Activated naive CD8-positive, alpha-beta T cell treated with anti-CD3 and anti-CD28 coated beads, Interleukin-2, amount 50 U/mL, for 16 hours (primary cell): ENCODE data around the gene ADO.
A peak's percentile ranks its signal among the peaks of the same experiment; 100 is the strongest.
"Not testable (repeated sequence)": the region's sequence is repeated elsewhere in the genome, so short reads cannot be mapped to it uniquely, and the experiment has no call there.

Experiments
- DNase-seq: peaks from one replicate; pipeline ENCODE4 v3.0.0-alpha.2; 2020; ENCODE audit warnings: low read depth, low spot score

ADO gene

DNA sequence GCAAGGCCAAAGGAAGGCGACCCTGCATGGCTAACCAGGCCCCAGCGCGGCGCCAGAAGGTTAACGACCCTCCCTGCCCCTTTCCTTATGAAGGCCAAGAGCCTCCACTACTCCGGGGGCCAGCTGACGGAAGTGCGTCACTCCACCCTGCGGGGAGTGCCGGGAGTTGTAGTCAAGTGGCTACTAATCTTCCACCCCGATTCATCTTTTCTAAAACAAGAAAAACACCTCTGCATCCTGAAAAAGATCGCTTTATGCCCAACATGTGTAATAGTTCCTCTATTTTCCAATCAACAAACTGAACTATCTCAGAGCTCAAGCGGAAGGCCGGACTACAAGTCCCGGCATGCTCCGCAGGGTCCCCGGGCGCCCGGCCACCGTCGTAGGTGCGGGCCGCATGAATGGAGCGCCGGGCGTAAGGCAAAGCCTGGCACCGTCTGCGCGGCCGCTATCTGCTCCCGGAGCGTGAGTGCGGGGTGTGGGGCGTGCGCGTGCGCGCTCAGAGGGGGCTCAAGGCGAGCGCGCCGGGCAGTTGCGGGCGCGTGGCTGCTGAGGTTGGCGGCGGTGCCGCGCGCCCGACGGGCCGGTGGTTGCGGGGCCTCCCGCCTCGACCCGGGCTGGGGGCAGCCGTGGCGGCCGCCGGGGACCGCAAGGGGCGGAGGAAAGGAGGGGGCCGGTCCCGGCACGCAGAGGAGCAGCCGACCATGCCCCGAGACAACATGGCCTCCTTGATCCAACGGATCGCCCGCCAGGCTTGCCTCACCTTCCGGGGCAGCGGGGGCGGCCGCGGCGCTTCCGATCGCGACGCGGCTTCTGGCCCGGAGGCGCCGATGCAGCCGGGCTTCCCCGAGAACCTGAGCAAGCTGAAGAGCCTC, at the start of gene ADO:
Gene ADO, plus strand, starts transcription at position 365 of the 875 bp plus-strand sequence. Its CDS starts 340 bp downstream, at position 705.
- peak; percentile 68 for DNase-seq

GRCh38 chr10:62754963-62755362, 49.6 kb upstream of the ADO start:
- no peak for DNase-seq

DNA sequence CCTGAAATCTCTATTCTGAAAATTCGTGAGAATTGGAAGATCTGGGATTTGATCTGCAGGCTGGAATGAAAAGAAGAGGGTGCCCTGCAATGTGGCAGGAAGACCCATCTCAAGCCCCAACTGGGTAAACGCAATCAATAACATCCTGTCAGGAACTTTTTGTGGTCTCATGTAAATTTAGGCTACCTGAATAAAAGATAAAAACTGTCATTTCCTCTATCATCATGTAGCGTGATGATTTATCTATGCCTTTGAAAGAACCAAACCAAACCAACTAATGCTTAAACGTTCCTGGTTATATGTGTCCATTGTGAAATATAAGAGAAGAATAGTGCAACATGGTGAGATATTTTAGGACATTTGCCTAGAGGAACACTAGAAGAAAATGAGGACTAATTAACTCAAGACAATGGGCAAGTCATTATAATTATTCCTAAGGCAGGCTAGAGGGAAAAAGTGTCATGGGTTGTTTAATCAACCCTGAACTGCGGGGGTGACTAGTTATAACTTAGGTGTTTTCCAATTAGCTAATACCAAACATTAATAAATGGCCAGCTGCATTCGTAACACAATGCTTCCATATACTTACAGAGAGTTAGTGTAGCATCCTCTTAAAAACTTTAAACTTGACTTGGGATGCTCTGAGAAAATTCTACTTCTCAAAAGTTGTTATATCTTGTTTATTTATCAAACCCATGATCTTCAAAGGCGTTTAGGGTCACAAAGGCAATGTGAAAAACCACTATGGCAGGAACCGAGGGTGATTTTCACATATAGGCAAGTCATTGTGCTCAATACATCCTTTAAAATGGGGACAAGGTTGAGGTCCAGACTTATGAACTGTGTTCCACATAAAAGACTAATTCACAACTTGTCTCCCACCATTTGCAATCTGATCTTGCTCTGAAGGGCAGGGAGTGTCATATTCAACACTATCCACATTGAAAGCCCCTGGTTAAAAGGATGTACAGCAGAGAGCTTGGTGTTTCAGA, 48.6 kb upstream of the ADO start:
- no peak for DNase-seq

- no peak for DNase-seq
Measured at GRCh38 chr10:62759599-62760175, 44.8 kb upstream of the ADO start.

GRCh38 chr10:62760401-62760800, 44.1 kb upstream of the ADO start:
- DNase-seq = no peak

- no peak for DNase-seq
Measured at GRCh38 chr10:62761115-62761514, 43.4 kb upstream of the ADO start.

DNA sequence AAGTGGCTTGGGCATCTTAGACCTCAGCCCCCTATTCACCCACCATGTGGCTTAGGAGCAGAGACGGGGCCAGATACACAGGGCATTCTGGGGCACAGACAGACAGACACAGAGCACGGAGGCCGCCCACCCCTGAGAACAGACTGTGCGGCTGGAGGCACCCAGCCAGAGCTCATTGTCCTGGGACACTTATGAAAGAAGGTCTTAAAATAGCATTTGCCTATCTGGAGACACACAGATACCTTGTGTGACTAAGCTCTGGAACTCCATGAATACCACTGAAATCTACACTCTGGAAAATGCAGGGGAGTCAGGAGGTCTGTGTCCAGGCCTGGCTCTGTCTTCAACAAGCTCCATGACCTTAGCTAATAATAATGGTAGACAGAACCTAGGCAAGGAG, 41.4 kb upstream of the ADO start:
- no peak for DNase-seq

DNA sequence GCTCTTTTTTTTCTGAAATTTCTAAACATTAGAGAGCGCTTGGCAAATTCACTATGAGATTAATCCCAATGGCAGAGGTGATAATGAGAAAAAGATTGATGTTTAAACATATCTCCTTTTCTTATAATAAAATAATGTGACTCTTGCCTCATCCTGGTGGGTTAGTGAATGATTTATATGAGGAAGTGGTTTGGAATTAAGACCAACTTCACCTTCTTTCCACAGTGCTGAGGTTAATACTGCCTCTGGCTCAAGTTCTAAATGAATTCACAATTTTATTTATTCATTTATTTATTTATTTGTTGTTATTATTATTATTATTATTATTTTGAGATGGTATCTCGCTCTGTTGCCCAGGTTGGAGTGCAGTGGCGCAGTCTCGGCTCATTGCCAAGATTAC, 40.5 kb upstream of the ADO start:
- no peak for DNase-seq

DNA sequence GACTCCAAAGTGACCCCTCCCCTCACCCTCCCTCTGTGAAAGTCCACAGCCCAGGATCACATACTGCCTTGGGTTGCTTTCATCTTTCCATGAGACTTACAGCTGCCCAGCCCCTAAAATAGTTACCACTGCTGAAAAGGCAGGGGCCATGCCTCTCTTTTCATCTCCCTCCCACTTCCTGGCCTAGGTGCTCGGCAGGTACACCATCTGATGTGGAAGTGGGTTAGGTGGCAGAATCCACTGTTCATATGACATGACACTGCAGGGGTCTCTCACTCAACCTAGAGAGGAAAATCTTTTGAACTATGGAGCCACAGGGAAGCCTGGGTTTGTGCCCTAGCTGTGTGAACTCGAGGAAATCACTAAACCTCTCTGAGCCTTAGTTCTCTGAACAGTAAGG, 38.8 kb upstream of the ADO start:
- DNase-seq = no peak

- DNase-seq = no peak
Measured at GRCh38 chr10:62766386-62766785, 38.1 kb upstream of the ADO start.

DNA sequence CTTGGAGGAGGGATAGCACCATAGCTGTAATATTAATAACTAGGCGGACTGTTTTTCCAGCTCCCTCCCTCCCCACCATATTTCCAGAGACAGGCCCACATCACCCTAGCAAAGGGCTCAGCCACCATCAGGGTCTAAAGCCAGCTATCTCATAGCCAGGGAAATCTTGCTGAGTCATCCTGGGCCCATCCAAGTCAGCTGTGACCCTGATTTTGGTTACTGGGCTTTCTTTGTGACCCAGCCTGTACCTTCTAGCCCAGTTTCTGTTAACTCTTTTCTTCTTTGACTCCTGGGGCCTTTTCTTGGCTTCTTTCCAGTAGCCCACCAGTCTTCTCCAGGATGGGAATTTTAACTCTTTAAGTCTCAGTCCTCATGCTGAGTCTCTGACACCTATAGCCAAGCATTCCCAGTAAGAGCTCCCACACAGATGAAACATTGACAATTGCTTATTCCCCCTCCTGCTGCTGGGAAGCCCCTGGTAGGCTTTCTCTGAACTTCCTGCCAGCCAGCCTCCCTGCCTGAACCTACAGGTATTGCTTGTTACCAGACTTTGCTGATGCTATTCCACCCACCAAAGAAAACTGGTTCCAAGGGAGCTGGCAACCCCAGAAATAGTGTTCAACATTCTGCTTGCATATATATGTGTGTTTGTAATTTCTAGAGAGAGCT, 34.8 kb upstream of the ADO start:
- DNase-seq = no peak

DNA sequence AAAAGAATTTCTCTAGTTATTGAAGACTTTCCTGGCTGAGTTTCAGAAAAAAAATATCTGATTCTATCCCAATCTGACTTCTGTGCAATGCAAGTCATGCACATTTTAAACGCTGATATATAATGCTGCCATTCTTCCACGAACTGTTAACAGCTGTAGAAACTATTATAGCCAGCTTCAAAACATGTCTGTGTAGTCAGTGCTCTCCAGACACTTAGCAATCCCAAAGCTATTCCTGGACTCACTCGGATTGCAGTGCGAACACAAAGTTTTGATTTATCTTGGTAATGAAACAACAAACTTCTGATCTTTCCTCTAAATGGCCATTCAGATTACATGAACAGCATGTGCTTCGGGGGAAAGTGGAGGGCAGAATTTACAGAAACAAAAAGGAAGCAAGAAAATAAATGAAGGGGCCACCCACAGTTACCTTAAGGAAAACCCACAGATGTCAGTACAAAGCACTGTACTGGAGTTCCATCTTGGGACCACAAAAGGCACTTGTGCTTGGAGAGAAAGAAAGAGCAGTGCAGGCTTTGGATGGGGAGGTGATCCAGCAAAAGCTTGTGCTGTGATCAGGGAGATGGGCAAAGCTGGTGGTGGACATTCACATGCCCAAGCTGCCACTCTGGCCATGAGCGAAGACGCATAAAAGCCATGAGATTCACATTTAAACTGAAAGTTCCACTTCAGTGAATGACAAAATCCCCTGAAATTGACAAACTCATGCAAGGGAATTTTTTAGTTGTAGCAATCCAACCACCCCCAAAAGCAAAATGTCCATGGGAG, 32.1 kb upstream of the ADO start:
- DNase-seq = no peak

DNA sequence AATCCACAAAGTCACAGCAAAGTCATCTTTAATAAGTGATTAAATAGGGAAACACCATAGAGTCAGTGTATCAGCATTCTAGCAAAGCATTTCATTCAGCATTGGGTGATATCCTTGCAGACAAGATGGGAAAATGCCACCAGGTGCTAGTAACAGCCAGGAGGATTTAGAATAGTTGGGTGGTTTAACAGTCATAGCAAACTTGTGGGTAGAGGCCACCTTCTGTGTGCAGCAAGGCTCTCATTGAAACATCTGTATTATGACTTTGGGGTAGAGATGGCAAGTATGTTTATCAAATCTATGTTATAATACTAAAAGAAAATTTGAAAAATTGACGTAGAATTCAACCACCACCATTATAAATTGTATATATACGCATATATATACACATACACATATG, 26.4 kb upstream of the ADO start:
- no peak for DNase-seq

GRCh38 chr10:62779487-62780248, 24.9 kb upstream of the ADO start:
- DNase-seq = peak; percentile 79

DNA sequence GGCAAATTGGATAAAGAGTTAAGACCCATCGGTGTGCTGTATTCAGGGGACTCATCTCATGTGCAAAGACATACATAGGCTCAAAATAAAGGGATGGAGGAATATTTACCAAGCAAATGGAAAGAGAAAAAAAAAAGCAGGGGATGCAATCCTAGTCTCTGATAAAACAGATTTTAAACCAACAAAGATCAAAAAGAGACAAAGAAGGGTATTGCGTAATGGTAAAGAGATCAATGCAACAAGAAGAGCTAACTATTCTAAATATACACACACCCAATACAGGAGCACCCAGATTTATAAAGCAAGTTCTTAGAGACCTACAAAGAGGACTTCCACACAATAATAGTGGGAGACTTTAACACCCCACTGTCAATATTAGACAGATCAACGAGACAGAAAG, 20.0 kb upstream of the ADO start:
- DNase-seq = not testable (repeated sequence)

DNA sequence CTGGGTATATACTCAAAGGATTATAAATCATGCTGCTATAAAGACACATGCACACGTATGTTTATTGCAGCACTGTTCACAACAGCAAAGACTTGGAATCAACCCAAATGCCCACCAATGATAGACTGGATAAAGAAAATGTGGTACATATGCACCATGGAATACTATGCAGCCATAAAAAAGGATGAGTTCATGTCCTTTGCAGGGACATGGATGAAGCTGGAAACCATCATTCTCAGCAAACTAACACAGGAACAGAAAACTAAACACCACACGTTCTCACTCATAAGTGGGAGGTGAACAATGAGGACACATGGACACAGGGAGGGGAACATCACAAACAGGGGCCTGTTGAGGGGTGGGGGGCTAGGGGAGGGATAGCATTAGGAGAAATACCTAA, 16.2 kb upstream of the ADO start:
- not testable (repeated sequence) for DNase-seq

DNA sequence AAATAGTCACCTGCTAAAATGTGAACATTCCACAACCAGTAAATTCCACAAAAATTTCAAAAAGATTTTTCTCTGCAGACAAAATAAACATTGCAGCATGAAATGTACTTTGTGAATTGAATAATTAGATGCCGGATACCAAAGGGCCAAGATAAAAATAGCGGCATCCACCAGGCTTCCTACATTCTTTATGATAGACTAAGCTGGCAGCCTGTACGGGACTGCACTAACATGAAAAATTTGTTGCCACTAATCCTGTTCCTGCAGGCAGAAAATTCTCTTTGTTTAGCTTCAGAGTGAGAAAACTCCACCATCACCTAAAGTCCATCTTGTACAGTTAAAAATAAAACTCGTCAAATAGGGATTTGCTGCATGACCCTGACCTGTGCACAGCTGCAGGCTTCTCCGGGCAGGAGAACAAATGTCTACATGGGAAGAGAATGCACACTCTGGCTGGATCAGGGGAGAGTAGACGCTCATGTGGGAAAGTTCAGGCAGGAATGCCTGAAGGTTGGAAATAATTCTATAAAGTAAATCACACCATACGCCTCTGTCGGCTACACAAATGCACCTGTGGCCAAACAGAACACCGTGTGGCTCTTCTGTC, 15.6 kb upstream of the ADO start:
- no peak for DNase-seq

DNA sequence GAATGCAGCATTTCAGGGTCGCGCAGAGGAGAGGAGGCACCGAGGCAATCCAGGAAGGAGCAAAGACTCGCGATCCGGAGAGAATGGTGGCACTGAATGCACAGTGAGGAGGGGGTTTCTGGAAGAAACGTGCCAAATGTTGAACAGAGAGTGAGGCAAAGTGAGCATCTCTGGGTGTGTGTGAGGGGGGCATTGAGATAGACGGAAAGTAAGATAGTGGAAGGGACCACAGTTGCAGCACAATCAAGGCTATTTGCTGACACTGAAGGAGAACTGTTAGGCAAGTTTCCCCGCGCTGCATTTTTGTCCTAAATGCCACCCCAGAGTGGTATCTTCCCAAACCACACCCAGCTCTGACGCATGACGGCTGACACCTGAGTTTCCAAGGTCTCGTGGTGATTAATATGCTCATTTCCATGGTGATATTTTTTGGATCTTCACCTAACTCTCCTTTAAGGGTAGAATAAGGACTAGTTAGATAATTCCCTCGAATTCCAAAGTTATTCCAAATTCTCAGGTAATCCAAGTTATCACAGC, 14.4 kb upstream of the ADO start:
- no peak for DNase-seq

DNA sequence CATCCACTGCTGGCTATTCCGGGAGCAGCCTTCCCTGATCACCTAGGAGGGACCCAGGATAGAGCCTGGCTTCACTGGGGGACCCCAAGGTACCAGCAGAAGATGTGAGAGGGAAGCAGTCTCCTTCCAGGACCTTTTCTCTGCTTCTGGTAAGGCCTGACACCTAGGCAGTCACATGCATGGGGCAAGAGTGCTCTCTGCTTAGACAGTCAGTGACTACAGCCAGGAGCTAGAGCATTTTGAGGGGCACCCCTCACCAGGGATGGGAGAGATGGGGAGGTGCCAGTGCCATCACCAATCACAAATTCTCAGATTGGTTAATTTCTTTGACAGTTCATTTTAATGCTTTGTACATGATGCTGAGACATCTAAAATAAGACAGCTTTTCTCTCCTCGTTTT, 13.9 kb upstream of the ADO start:
- DNase-seq = no peak
